SK-N-SH (cell line): Measurements from ENCODE around the gene TUNAR. TPM values are rescaled to one million over a fixed set of nuclear protein-coding genes. Genes with fewer than 3 reads are reported as not detected.

Experiments used
- CTCF ChIA-PET: fragments of 300-600, 350-600 bp; formaldehyde crosslinking; extraction: SDS; loops from one replicate; lab custom pipeline; 2021; lab: Yijun Ruan, JAX
- POLR2A ChIA-PET: fragments of 350-600 bp; sonication (Branson Sonifier 250); formaldehyde crosslinking; extraction: SDS; loops from one replicate; lab custom pipeline; 2020; ENCODE audit warnings: antibody characterized with exemption, inconsistent platforms; lab: Yijun Ruan, JAX
- DNase-seq: peaks from one replicate; pipeline ENCODE4 v3.0.0; 2012
- H2AFZ ChIP-seq: fragments of 200-600 bp; sonication (generic); 2 replicates; pipeline ENCODE4 v1.8.1; 2016; ENCODE audit warnings: antibody characterized with exemption, mild to moderate bottlenecking, low read depth
- H3F3A ChIP-seq: fragments of 200-600 bp; sonication (generic); replicated peaks from 2 replicates; pipeline ENCODE3; 2016; ENCODE audit warnings: antibody characterized with exemption, mild to moderate bottlenecking; ENCODE audit not compliant: insufficient read depth
- H3K27ac ChIP-seq, 2 experiments: fragments of 200-500 bp in 1 of 2; fragments of 200-600 bp in 1 of 2; sonication (Bioruptor generic) in 1 of 2; sonication (generic), shearing (Covaris generic) in 1 of 2; 2 replicates each; pipeline versions ENCODE4 v1.5.1 to v1.6.1; 2014 to 2016; ENCODE audit warnings: low read depth in 2 of 2, inconsistent platforms in 1 of 2, low read length in 1 of 2, mild to moderate bottlenecking in 1 of 2, mixed read lengths in 1 of 2
- H3K27me3 ChIP-seq: fragments of 200-600 bp; sonication (generic), shearing (Covaris generic); 2 replicates; pipeline ENCODE4 v1.6.1; 2016; ENCODE audit warnings: mixed run types; ENCODE audit not compliant: insufficient read depth
- H3K36me3 ChIP-seq, 2 experiments: fragments of 200-500 bp in 1 of 2; fragments of 200-600 bp in 1 of 2; sonication (Bioruptor generic) in 1 of 2; sonication (generic) in 1 of 2; replicated peaks in 1 of 2; 2 replicates each; pipeline versions ENCODE3 to v1.5.1; 2014 to 2016; ENCODE audit warnings: low read length in 1 of 2, mild to moderate bottlenecking in 1 of 2; ENCODE audit not compliant: insufficient read depth in 2 of 2, control insufficient read depth in 1 of 2
- H3K4me1 ChIP-seq, 2 experiments: fragments of 200-500 bp in 1 of 2; fragments of 200-600 bp in 1 of 2; sonication (Bioruptor generic) in 1 of 2; sonication (generic), shearing (Covaris generic) in 1 of 2; 2 replicates each; pipeline versions ENCODE4 v1.5.1 to v1.6.1; 2014 to 2016; ENCODE audit warnings: low read depth in 1 of 2, low read length in 1 of 2, mixed run types in 1 of 2; ENCODE audit not compliant: insufficient read depth in 2 of 2, control insufficient read depth in 1 of 2
- H3K4me2 ChIP-seq: fragments of 200-600 bp; sonication (generic), shearing (Covaris generic); 2 replicates; pipeline ENCODE4 v1.6.1; 2017; ENCODE audit warnings: mixed run types
- H3K4me3 ChIP-seq, 2 experiments: fragments of 200-500 bp in 1 of 2; fragments of 200-600 bp in 1 of 2; sonication (Bioruptor generic) in 1 of 2; sonication (generic), shearing (Covaris generic) in 1 of 2; 2 replicates each; pipeline versions ENCODE4 v1.5.1 to v1.8.1; 2014 to 2016; ENCODE audit warnings: low read depth in 2 of 2, inconsistent platforms in 1 of 2, low read length in 1 of 2, mild to moderate bottlenecking in 1 of 2, mixed read lengths in 1 of 2, moderate library complexity in 1 of 2
- H3K79me2 ChIP-seq: fragments of 200-600 bp; sonication (generic); 2 replicates; pipeline ENCODE4 v1.8.1; 2017; ENCODE audit warnings: mild to moderate bottlenecking; ENCODE audit not compliant: insufficient read depth
- H3K9ac ChIP-seq: fragments of 200-600 bp; sonication (generic); 2 replicates; pipeline ENCODE4 v1.6.1; 2017; ENCODE audit warnings: mixed run types
- H3K9me2 ChIP-seq: fragments of 200-600 bp; sonication (generic); 2 replicates; pipeline ENCODE4 v1.6.1; 2017; ENCODE audit warnings: mixed run types
- H3K9me3 ChIP-seq: fragments of 200-600 bp; sonication (generic); 2 replicates; pipeline ENCODE4 v1.6.1; 2017; ENCODE audit warnings: mixed run types, mild to moderate bottlenecking, moderate library complexity
- H4K20me1 ChIP-seq: fragments of 200-600 bp; sonication (generic); 2 replicates; pipeline ENCODE4 v1.6.1; 2017; ENCODE audit warnings: mild to moderate bottlenecking, mixed run types; ENCODE audit not compliant: insufficient read depth
- CHD2 ChIP-seq: fragments of 150-350 bp; IDR thresholded peaks from 2 replicates; pipeline ENCODE4 v1.6.1; 2018; ENCODE audit warnings: low read length; ENCODE audit not compliant: partially characterized antibody
- ELF1 ChIP-seq: IDR thresholded peaks from 2 replicates; pipeline ENCODE4 v1.4.0; 2012
- EZH2phosphoT487 ChIP-seq: fragments of 200-600 bp; sonication (generic); IDR thresholded peaks from 2 replicates; pipeline ENCODE4 v1.6.1; 2017; ENCODE audit warnings: low read depth, mixed run types, mild to moderate bottlenecking, antibody characterized with exemption, moderate library complexity, borderline replicate concordance
- FOSL2 ChIP-seq: IDR thresholded peaks from 2 replicates; pipeline ENCODE4 v1.4.0; 2012; ENCODE audit warnings: low read depth, mild to moderate bottlenecking, moderate library complexity, borderline replicate concordance
- FOXM1 ChIP-seq: IDR thresholded peaks from 2 replicates; pipeline ENCODE4 v1.4.0; 2012; ENCODE audit warnings: low read depth, mild to moderate bottlenecking
- GABPA ChIP-seq: IDR thresholded peaks from 2 replicates; pipeline ENCODE4 v1.4.0; 2012; ENCODE audit warnings: low read depth, mild to moderate bottlenecking
- GATA2 ChIP-seq: sonication (generic); formaldehyde crosslinking; IDR thresholded peaks from 2 replicates; pipeline ENCODE4 v1.5.0; 2020; ENCODE audit warnings: mild to moderate bottlenecking, missing genetic modification reagents
- JUND ChIP-seq: IDR thresholded peaks from 2 replicates; pipeline ENCODE4 v1.4.0; 2012
- MXI1 ChIP-seq: IDR thresholded peaks from 2 replicates; pipeline ENCODE4 v1.6.1; 2012; ENCODE audit warnings: mild to moderate bottlenecking, low read depth, low read length, improper control_type of control experiment
- NFIC ChIP-seq: IDR thresholded peaks from 2 replicates; pipeline ENCODE4 v1.4.0; 2012; ENCODE audit warnings: borderline replicate concordance
- NRF1 ChIP-seq: IDR thresholded peaks from 2 replicates; pipeline ENCODE4 v1.6.1; 2012; ENCODE audit warnings: low read depth, mild to moderate bottlenecking, low read length
- POLR2AphosphoS5 ChIP-seq: IDR thresholded peaks from 2 replicates; pipeline ENCODE4 v1.6.1; 2012; ENCODE audit warnings: low read depth, low read length
- RAD21 ChIP-seq: IDR thresholded peaks from 2 replicates; pipeline ENCODE4 v1.6.1; 2012; ENCODE audit warnings: mild to moderate bottlenecking, low read length
- RCOR1 ChIP-seq: fragments of 150-350 bp; IDR thresholded peaks from 2 replicates; pipeline ENCODE4 v1.6.1; 2017; ENCODE audit warnings: antibody characterized with exemption, low read length
- RFX5 ChIP-seq: IDR thresholded peaks from 2 replicates; pipeline ENCODE4 v1.6.1; 2012; ENCODE audit warnings: mild to moderate bottlenecking, improper control_type of control experiment, low read length
- SIN3A ChIP-seq: IDR thresholded peaks from 2 replicates; pipeline ENCODE4 v1.6.1; 2012; ENCODE audit warnings: low read depth, mild to moderate bottlenecking, low read length, moderate library complexity, borderline replicate concordance
- SMC3 ChIP-seq: IDR thresholded peaks from 2 replicates; pipeline ENCODE4 v1.6.1; 2012; ENCODE audit warnings: low read depth, low read length, improper control_type of control experiment
- TAF1 ChIP-seq: IDR thresholded peaks from 2 replicates; pipeline ENCODE4 v1.6.1; 2012; ENCODE audit warnings: low read depth, mild to moderate bottlenecking, low read length, moderate library complexity, borderline replicate concordance
- TCF12 ChIP-seq: IDR thresholded peaks from 2 replicates; pipeline ENCODE4 v1.4.0; 2012
- TEAD4 ChIP-seq: IDR thresholded peaks from 2 replicates; pipeline ENCODE4 v1.4.0; 2012; ENCODE audit warnings: mild to moderate bottlenecking, borderline replicate concordance; ENCODE audit not compliant: insufficient read depth
- YY1 ChIP-seq: IDR thresholded peaks from 2 replicates; pipeline ENCODE4 v1.4.0; 2012; ENCODE audit warnings: low read depth, mild to moderate bottlenecking
- WGBS: methylation state at CpG from one replicate; pipeline ENCODE4 v1.1.6; 2017; ENCODE audit warnings: low lambda C conversion rate; 5-methylcytosine and 5-hydroxymethylcytosine counted together
- polyA plus RNA-seq, 3 experiments: library from polyadenylated mRNA; depleted of rRNA; stranded (reverse); fragments of >200 nt; gene quantifications; 2 replicates each; pipeline ENCODE4 v1.2.3, GENCODE V29; 2012
- TF ChIP-seq, protein P1 (sequence below): IDR thresholded peaks from 2 replicates; pipeline ENCODE4 v1.4.0; 2012; ENCODE audit warnings: low read depth
- TF ChIP-seq, protein P2 (sequence below): fragments of 150-350 bp; IDR thresholded peaks from 2 replicates; pipeline ENCODE4 v1.6.1; 2017; ENCODE audit warnings: antibody characterized with exemption, low read length, low read depth, borderline replicate concordance

The TUNAR gene
- polyA plus RNA-seq, 1 of the 3 experiments (the other 2 are of a cell fraction) = 0.02 TPM

DNA sequence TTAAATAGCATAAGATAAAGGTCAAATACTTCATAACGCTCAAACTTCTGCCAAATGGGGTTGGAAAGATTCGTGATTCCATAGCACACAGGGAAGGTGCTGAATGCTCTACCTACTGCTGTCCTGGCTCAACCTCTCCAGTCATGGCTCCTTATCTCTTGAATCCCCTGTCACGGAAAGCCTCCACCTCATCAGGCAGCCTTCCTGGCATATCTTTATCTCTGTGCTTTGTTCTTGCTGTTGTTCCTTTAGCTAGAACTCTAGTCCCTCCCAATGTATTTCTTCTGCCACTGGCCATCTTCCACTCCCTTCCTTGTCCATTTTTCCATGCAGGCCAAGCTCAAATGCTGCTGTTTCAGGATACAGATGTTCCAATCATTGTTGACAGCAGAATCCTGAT, 26.9 kb upstream of the TUNAR start:
- DNase-seq = no peak
- Histone ChIP-seq H3K79me2 (no peaks in the 10 kb centered on the region), H3K9me2 (no peaks in the 10 kb centered on the region), H3K4me1 (no peaks in the 10 kb centered on the region), H3K9me3 (no peaks in the 10 kb centered on the region), H3K27ac (no peak overlapping the region), H2AFZ (no peak overlapping the region), H3K36me3 (no peaks in the 10 kb centered on the region), H4K20me1 (no peaks in the 10 kb centered on the region), H3K27me3 (no peaks in the 10 kb centered on the region), H3K9ac (no peak overlapping the region), H3K4me3 (no peak overlapping the region), H3F3A (no peaks in the 10 kb centered on the region), H3K4me2 (no peak overlapping the region)
- WGBS = 14% methylated on average over 3 of the region's 3 CpGs
- TF ChIP-seq NFIC (no peak), SMC3 (no peak), YY1 (no peak), GABPA (no peak), FOXM1 (no peak), JUND (no peak), RCOR1 (no peak), RFX5 (no peak), CHD2 (no peak), TCF12 (no peak), MXI1 (no peak), FOSL2 (no peak), GATA2 (CRISPR knock-in tag) (no peak), POLR2AphosphoS5 (no peak)
- TF ChIP-seq, protein P1, sequence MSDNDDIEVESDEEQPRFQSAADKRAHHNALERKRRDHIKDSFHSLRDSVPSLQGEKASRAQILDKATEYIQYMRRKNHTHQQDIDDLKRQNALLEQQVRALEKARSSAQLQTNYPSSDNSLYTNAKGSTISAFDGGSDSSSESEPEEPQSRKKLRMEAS = no peak
- ChIA-PET CTCF (interaction anchor here (1.1 to 1.6 kb wide), 2 partner anchors 76 to 287 kb away, joined by 3 to 4 read pairs; no protein-coding TSS in a partner anchor), POLR2A (no interaction called here)

DNA sequence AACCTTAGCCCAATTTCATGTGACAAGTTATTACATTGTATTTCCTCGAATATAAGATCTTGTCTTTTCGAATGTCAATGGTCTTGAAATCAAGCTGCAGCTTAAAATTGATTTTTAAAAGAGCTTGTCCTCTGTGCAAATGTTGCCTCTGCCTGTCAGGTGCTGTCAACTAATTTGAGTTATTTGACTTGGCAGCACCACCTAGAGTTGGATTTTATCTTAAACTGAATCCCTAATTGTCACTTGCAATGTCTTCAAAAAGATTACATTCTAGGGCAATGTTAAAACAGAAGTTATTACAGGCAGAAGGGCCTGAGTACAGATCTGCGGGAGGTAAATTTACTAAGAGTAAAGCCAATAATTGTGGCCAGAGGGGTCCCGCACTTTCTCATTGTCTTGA, 26.2 kb upstream of the TUNAR start:
- no peaks in the 10 kb centered on the region for H3K9me3 ChIP-seq
- H3K4me3 ChIP-seq = no peak overlapping the region
- no peak overlapping the region for H3K4me2 ChIP-seq
- H3F3A ChIP-seq = no peaks in the 10 kb centered on the region
- CTCF ChIA-PET = interaction anchor here (1.1 to 1.6 kb wide), 2 partner anchors 77 to 287 kb away, joined by 3 to 4 read pairs; no protein-coding TSS in a partner anchor
- TF ChIP-seq TAF1 (no peak), TEAD4 (no peak), RCOR1 (no peak), RAD21 (no peak), EZH2phosphoT487 (no peak), POLR2AphosphoS5 (no peak), GABPA (no peak), NRF1 (no peak), ELF1 (no peak), SIN3A (no peak), RFX5 (no peak), TCF12 (no peak), MXI1 (no peak)
- TF ChIP-seq, protein P2, sequence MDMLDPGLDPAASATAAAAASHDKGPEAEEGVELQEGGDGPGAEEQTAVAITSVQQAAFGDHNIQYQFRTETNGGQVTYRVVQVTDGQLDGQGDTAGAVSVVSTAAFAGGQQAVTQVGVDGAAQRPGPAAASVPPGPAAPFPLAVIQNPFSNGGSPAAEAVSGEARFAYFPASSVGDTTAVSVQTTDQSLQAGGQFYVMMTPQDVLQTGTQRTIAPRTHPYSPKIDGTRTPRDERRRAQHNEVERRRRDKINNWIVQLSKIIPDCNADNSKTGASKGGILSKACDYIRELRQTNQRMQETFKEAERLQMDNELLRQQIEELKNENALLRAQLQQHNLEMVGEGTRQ = no peak
- TF ChIP-seq, all 33 proteins: peak for 0
- Histone ChIP-seq H2AFZ (no peak overlapping the region), H3K9me2 (no peaks in the 10 kb centered on the region), H3K27ac (no peak overlapping the region), H3K9ac (no peak overlapping the region), H3K79me2 (no peaks in the 10 kb centered on the region), H3K4me1 (no peaks in the 10 kb centered on the region), H3K27me3 (no peaks in the 10 kb centered on the region), H4K20me1 (no peaks in the 10 kb centered on the region), H3K36me3 (no peaks in the 10 kb centered on the region)
- 28% methylated on average over 4 of the region's 4 CpGs for WGBS
- no peak for DNase-seq
- POLR2A ChIA-PET = no interaction called here
